HG03135 (cell line): ENCODE data around the gene PGLYRP3.
"Not testable (repeated sequence)": the region's sequence is repeated elsewhere in the genome, so short reads cannot be mapped to it uniquely, and the experiment has no call there.

Source experiments
- ATAC-seq: cut with Tn5 transposase; IDR thresholded peaks from one replicate; pipeline ENCODE4 v1.9.1; 2021; ENCODE audit warnings: mild to moderate bottlenecking, moderate library complexity; ENCODE audit not compliant: unreplicated experiment

The PGLYRP3 gene

DNA sequence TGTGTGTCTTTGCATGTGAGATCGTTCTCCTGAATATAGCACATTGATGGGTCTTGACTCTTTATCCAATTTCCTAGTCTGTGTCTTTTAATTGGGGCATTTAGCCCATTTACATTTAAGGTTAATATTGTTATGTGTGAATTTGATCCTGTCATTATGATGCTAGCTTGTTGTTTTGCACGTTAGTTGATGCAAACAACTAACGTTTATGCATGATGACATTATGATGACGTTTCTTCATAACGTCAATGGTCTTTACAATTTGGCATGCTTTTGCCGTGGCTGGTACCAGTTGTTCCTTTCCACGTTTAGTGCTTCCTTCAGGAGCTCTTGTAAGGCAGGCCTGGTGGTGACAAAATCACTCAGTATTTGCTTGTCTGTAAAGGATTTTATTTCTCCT is 5.4 kb upstream of the PGLYRP3 start:
- not testable (repeated sequence) for ATAC-seq

DNA sequence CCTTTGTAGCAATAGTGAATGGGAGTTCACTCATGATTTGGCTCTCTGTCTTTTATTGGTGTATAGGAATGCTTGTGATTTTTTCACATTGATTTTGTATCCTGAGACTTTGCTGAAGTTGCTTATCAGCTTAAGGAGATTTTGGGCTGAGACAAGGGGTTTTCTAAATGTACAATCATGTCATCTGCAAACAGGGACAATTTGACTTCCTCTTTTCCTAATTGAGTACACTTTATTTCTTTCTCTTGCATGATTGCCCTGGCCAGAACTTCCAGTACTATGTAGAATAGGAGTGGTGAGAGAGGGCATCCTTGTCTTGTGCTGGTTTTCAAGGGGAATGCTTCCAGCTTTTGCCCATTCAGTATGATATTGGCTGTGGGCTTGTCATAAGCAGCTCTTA is 3.3 kb upstream of the PGLYRP3 start:
- not testable (repeated sequence) for ATAC-seq

DNA sequence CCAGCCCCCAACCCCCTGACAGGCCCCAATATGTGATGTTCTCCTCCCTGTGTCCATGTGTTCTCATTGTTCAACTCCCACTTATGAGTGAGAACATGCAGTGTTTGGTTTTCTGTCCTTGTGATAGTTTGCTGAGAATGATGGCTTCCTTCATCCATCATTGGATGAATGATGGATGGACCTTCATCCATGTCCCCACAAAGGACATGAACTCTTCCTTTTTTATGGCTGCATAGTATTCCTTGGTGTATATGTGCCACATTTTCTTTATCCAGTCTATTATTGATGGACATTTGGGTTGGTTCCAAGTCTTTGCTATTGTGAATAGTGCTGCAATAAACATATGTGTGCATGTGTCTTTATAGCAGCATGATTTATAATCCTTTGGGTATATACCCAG is 1.6 kb upstream of the PGLYRP3 start:
- ATAC-seq: not testable (repeated sequence)

DNA sequence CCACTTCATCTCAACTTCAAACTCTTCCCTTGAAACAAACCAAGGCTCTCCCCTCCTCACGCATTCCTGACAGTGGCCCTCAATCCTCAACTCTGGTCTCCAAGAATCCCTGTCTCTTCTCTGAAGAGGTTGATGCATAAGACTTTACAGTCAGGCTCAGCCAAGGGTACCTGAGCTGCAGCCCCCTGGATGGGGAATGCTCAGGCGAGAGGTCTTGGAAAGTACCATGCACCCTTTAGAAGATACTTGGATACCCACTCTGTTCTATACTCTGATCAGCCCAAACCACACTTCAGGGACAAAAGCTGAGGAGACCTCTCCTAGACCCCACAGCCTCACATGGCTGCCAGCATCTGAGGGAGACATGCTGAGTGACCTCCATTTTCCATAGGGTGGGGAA is 536 bp upstream of the PGLYRP3 start:
- no peak for ATAC-seq

DNA sequence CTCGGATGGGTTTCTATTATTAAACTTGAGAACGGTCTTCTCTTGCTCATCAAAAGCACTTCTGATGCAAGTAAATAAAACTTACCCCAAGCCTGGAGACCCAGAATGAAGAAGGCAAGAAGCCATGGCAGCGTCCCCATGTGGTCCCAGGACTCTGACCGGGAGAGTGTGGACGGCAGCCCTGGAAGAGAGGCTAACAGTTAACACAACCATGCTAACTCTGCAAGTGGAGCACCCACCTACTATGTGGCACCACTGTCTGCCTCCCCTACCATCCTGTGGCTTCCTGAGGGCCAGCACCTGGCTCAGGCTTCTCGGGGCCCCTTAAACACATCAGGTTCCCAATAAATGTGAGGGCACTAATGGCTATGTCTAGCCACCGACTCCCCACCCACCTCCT is 2.2 kb downstream of the PGLYRP3 start:
- ATAC-seq: no peak

DNA sequence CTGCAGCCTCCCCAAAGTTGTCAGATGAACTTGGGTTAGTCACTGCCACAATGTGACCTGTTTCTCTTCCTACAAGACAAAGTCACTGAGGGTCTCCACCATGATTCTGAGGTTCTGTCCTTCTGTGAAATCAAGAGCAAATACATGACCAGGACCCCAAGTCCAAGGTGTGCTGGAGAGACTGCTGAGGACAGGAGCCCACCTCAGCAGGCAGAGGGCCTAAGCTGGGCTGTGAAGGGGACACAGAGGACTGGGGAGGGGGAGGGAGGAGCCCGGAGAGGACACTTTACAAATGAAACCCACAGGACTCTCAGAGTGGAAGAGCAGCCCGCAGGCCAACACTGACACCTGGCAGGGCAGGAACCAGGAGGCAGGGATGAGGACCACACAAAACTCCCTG is 3.3 kb downstream of the PGLYRP3 start:
- no peak for ATAC-seq

DNA sequence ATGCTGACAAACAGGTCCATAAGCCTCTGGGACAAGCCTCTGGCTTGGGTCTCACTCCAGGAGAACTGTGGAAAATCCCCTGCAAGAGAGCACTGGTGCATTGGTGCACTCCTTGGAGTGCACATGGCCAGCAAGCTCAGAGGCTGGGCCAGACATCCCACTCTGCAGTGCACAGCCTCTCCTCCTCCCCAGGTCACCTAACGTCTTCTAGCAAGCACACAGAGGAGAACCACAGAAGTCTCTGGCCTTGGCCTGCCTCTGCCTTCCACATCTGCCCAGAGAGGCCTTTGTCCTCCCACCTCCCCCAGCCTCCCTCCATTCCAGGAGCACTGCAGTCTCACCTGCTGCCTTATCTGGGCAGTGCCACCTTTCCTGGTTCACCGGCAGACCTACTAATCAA is 4.2 kb downstream of the PGLYRP3 start:
- no peak for ATAC-seq

DNA sequence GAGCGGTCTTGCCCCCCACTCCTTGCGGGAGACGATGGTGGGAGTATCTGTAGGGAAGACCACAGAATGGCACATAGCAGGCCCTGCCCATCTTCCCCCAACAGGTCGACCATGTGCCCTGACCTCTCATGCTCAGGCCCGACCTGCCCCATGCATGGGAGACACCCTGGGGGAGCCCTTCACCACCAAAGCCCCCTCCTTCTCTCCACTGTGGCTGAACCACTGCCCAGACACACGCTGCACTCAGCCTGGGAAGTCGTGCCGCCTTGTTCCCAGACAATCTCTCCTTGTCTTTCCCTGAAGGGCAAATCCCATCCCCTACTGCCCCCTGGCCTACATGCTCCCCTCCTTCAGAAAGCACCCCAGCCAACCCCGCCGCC is 5.5 kb downstream of the PGLYRP3 start:
- ATAC-seq: no peak

DNA sequence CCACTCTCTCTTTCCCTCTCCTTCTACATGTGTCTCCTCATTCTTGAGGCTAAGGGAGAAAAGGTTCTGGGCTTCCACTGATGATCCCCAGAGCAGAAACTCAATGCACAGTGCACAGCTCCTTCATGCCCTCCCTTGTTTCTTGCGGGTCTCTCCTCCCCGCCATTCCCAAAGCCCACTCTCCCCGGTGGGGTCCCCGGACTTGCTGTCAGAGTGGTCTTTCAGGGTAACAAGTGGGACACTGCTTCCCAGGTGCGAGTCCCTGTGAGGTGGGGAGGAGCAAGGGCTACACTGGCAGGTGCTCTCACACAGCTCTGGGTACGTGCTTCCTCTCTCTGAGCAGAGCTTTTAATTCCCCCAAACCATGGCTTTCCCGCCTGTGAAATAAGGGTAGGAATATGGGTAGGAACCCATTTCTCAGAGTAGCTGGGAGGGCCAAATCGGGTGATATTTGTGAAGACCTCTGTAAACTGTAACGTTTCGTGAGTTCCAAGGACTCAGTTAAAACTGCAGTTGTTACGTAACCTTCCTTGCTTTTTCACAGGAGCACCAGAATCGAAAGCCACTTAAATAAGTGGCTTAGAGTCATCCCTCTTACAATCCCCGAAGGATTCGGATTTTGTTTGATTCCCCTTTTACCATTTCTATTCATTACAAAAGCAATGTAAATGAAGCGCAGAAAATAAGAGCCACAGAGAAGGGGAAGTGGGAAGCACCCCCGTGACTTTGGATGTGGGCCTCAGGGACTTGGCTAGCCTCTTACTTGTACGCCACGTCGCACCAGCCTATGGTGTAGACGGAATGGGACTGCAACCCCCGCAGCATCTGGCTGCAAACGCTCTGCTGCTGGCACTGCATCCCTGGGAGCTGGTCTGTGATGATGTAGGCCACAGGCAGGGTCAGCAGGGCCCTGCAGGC is 6.2 kb downstream of the PGLYRP3 start:
- no peak for ATAC-seq

DNA sequence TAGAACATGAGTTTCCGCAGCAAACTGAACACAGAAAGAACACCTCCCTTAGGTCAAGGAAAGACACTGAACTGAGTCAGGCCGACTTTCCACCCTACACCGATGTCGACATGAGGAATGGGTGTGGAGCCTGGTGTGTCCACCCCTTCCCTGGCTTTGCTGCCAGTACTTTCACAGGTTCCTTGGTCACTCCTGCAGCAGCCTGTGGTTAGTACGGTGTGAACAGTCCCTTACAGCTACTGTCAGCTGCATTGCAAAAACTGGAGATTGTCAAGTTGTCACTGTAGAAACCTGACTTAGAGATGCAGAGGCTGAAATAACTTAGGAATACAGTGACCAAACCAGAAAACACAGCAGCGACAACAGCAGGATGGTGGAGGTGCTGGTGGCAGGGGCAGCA is 7.1 kb downstream of the PGLYRP3 start:
- no peak for ATAC-seq

DNA sequence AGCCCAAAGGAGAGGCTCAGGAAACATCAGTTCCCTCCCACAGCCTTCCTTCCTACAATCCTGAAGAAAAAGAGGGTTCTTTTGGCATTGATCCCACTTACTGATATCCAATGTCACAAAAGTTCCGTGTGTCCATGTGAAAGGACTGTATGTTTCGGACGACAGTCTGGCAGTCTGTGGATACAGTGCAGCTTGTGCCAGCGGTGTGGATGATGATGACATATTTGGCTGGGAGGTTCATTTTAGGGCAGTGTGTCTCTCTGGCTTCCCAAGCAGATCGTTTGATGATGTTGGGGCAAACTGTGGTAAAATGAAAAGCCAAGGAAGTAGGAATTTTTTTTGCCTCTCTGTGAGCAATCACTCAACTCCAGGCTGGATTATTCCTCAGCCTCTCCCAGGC is 10.4 kb downstream of the PGLYRP3 start:
- no peak for ATAC-seq

DNA sequence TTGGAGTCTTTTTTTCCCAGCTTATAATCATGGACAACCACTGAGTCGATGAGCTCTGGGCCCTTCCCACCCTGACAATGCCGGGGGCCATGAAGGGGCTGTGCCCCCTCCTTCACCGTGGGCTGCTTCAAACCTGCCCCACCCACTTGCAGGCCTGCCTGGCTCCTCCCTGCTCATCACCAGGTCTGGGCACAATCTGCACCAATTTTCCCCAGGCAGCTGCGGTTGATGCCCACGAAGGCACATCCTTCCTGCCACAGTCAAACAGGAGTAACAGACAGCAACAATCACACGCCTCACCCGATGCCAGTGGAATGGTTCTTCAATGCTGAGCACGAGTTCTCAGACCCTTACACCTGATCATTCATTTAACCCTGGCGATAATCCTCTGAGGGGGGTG is 18.9 kb downstream of the PGLYRP3 start:
- no peak for ATAC-seq

DNA sequence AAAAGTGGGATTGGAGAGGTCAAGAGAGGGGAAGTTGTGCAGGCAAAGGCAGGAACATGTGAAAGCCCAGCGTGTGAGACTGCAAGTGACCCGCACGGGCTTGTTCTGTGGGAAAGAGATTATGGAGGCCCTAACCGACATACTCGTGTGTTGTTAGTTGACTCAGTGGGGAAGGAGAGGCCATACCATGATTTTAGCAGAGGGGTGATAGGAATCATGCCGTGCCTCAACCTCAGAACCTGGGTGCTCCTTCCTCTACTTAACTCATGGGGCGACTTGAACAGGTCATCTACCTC is 19.3 kb downstream of the PGLYRP3 start:
- no peak for ATAC-seq

DNA sequence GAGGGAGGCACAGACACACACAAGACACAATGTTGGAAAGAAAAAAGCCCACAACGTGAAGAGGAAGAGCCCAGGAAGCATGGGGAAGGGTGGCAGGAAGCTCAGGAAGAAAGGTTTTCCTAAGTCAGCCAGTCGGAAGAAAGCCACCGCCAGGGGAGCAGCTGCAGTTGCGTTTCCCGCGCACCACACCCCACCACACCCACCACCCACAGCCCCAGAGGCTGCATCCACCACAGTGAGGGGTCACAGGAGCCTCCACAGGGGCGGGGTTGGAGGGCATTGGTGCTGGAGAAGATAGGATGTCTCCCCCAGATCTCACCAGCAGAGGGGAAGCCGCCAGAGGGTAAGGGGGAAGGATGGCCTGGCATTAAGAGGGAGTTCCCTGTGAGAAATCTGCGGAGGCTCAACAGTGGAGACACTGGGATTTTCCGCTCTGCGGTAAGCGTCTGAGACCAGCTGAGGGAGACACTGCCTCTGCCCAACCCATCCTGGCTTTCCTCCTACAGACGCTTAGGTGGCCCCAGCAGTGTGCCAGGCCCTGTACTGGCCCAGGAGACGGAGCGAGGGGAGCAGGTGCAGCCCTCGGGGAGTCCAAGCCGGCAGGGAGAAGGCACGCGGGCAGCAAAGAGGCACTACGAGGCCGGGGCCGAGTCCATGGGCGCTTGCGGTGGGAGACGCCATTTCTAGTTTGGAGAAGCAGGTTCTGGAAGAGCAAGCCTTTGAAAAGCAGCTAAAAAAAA is 19.8 kb downstream of the PGLYRP3 start:
- no peak for ATAC-seq

DNA sequence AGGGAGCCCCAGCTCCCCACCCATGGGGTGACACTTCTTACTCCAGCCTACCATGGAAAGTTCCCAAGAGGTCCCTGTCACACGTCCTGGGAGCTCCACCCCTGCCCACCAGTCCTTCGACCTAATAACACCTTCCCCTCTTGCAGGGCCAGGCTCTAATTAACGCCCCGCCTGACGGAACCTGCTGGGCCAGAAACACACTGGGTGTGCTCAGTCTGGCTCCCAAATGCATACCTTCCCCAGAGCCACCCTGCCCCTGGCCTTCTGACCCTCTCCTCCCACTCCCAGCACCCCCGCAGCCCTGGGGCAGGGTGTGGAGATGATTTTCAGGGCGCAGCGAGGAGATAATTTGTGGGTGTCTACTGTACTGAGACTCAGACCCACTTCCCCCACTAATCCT is 20.6 kb downstream of the PGLYRP3 start:
- ATAC-seq: no peak

DNA sequence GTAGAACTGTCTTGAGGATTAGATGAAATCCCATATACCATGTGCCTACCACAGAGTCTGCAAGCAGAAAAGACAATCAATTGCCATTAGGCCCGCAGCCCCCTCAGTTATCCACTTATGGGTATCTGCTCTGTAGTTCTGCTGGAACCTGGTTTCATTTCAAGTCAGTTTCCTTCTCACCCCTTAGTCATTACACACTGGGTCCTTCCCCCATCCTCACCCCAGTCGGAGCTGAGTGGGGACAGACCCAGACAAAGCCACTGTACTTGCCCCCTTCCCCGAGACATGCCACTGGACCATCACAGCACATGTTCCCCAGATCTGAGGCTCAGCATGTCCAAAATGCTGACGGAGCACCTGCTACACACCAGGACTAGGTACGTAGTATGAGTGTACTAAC is 21.2 kb downstream of the PGLYRP3 start:
- no peak for ATAC-seq

DNA sequence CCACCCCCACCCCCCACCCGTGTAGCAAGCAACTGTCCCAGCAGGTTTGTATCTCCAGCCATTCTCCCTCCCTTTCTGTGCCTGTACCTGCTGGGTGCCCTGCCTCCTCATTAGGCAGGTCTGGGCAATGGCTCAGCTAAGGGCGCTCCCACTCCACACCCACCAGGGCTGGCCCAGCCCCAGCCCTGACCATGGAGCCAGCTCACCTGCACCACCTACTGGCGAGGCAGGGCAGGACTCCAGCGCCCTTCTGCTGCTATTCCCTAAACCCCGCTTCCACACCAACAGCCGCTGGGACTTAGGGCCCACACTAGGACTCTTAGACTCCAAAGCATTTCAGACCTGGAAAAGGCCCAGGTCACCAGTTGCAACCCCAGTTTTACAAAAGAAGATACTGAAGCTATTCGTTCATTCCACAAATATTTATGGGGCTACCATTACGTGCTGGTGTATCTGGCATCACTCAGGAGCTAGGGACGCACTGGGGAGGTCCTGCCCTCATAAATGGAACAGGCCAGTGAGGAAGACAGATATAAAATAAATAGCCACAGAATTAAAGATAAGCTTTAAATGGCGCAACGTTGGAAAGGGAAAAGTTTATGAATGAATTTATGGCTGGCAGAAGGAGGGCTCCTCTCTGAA is 24.0 kb downstream of the PGLYRP3 start:
- ATAC-seq: no peak

DNA sequence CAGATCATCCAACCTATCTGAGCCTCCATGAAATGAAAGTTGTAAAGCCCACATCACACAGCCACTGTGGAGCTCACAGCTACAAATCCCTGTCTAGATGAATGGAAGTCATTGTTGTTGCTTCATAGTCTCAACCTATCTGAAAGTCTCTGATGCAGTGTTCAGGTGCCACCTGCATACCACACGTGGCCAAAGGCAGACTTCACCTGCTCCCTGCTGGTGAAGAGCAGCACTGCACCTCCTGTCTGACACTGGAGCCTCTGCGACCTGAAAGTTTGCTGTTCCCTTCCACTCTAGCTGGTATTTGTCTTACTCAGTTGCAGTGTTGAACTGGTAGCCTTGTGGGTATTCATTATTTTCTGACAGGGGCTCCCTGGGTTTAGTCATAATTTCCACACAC is 34.9 kb downstream of the PGLYRP3 start:
- ATAC-seq: peak; percentile 80

DNA sequence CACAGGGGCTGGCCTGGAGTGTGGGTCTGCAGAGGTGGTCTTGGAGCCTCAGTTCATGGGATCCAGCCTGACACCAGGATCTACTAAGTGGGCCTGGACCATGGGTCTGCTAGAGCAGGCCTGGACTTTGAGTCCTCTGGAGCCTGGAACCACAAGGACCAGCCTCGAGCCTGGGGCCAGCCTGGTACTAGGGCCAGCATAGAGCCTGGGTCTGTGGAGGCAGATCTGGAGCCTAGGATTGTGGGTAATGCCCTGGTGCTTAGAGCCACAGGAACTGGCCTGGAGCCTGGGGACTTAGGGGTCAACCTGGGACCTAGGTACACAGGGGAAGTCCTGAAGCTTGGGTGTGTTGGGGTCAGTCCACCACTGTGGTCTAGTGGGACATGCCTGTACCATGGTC is 40.6 kb downstream of the PGLYRP3 start:
- no peak for ATAC-seq

DNA sequence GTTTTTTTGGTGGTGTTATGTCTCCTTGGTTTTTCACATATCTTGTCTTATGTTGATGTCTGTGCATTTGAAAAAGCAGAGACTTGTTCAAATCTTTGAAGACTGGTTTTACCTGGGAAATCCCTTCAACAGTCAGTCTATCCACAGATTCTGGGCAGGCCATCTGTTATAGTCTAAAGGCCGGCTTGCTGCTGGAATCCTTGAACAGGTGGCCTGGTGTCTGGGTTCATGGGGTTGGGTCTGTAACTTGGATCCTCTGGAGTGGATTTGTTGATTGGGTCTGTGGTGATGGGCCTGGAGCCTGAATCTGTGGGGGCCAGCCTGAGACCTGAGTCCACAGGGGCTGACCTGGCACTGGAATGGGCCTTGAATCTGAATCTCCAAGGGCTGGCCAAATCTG is 41.0 kb downstream of the PGLYRP3 start:
- ATAC-seq: no peak

DNA sequence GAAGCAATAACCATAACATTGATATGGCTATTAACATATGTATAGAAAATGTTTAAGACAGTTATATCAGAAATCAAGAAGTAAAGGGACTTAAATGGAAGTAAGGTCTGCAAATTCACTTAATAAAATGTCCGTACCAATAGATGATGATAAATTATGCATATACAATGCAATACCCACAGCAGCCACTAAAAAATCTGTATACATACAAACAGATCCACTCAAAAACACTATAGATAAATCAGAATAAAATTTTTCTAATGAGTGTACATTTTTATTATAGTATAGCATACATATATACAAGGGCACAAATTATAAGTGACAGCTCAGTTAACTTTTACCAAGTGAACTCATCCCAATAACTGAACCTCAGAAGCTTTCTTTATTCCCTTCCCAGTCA is 47.3 kb downstream of the PGLYRP3 start:
- ATAC-seq: no peak
